Pancreas (tissue), 10 donors: Measurements from ENCODE around the gene NR2C2. TPM values are rescaled to one million over a fixed set of nuclear protein-coding genes. Genes with fewer than 3 reads are reported as not detected.

ENCODE experiments used
- ATAC-seq, 4 donors: fragments of 200-7000 bp; cut with Tn5 transposase; one replicate each; pipeline versions ENCODE4 v1.8.0 to v1.9.1; 2020; ENCODE audit warnings: mild to moderate bottlenecking in 4 of 4, moderate library complexity in 4 of 4
- DNase-seq, 6 donors: peaks; one replicate each; pipeline ENCODE4 v3.0.0-alpha.2; 2020
- FAIRE-seq: peaks from 2 replicates; lab custom pipeline; 2012; peaks lifted over from hg19 to GRCh38; lab: Jason Lieb, UNC
- H3K27ac ChIP-seq, 4 donors: fragments of 200-600 bp; sonication (generic); 1 replicate in 3 of 4; 2 replicates in 1 of 4; pipeline versions ENCODE4 v1.5.0 to v1.8.0; 2020
- H3K27me3 ChIP-seq, 4 donors: fragments of 200-600 bp; one replicate each; pipeline ENCODE4 v1.8.0; 2021
- H3K36me3 ChIP-seq, 3 donors: fragments of 200-600 bp; sonication (generic) in 1 of 3; one replicate each; pipeline versions ENCODE4 v1.5.0 to v1.8.0; 2020 to 2021
- H3K4me1 ChIP-seq, 3 donors: fragments of 200-600 bp; one replicate each; pipeline ENCODE4 v1.8.0; 2021
- H3K4me3 ChIP-seq, 4 donors: fragments of 200-600 bp; sonication (generic) in 2 of 4; one replicate each; pipeline versions ENCODE4 v1.5.0 to v1.8.0; 2020 to 2021
- H3K9me3 ChIP-seq, 4 donors: fragments of 200-600 bp; one replicate each; pipeline ENCODE4 v1.8.0; 2021
- WGBS, 2 donors: extraction: QIAGEN DNeasy Blood & Tissue Kit; methylation state at CpG; one replicate each; pipeline ENCODE4 v1.1.7; 2013; 5-methylcytosine and 5-hydroxymethylcytosine counted together
- intact Hi-C, 3 donors: fragments of 100-400 bp; cut with DNase I; formaldehyde crosslinking; loops; one replicate each; pipeline versions ENCODE4 v1.11.1 to v1.14.2; 2022
- polyA plus RNA-seq, 2 donors: library from polyadenylated mRNA; stranded (reverse); fragments of 200-250 nt; gene quantifications; one replicate each; pipeline ENCODE4 v1.2.3, GENCODE V29; 2013
- total RNA-seq, 6 donors: library from RNA; stranded (reverse); fragmentation: NEBNext Ultra II Directional in 4 of 6; extraction: Animal tissue kit (Norgen Biotek cat#: 25700) in 4 of 6; gene quantifications; one replicate each; pipeline versions ENCODE4 v1.2.1 to v1.2.4, GENCODE V29; 2021 to 2023
- TF ChIP-seq, protein P1 (sequence below), 4 donors: fragments of 200-600 bp; sonication (generic) in 3 of 4; IDR thresholded peaks; one replicate each; pipeline versions ENCODE4 v1.5.0 to v1.8.0; 2021; ENCODE audit warnings: antibody characterized with exemption in 4 of 4
- donor health status: healthy with polysubstance abuse.
- donor health status: DM: no; HTN: no; CAD: no; lungs with moderate emphysema.
- donor health status: DM: no; HTN: no; CAD: no.
- donor health status: control.
- donor health status: control.
- donor health status: Bipolar disorder and iron deficiency.
- donor health status: DM: yes; HTN: yes; CAD: no.
- donor health status: DM: no; HTN: no; CAD: no.
- donor health status: DM: no; HTN: no; CAD: no.
- donor health status: DM: yes; HTN: yes; CAD: no.

NR2C2 gene
- total and polyA plus RNA-seq, 8 donors: 5.4 to 25.1 (median 14.4) TPM

DNA sequence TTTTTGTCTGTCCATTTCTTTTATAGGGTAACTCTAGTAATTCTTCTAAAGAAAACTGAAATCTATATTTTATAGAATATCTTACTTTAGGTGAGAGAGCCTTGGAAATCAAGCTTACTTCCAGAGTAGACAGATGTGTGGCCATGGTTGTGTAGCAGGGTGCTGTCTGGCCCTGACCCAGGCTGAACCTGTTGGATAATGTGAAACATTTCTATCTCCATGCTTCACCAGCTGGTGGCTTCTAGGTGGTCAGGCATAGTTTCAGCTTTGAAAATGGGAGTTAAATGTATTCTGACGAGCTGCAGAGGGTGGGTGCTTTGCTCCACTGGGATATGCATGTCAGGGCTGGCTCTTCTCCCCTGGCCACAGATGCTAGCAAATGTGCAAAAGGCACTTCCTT, 20.8 kb upstream of the NR2C2 start:
- H3K27ac ChIP-seq: no peak overlapping the region
- no peak for DNase-seq
- 63 to 82% methylated on average over 1 of the region's 1 CpG for WGBS, 2 donors
- TF ChIP-seq, protein P1, sequence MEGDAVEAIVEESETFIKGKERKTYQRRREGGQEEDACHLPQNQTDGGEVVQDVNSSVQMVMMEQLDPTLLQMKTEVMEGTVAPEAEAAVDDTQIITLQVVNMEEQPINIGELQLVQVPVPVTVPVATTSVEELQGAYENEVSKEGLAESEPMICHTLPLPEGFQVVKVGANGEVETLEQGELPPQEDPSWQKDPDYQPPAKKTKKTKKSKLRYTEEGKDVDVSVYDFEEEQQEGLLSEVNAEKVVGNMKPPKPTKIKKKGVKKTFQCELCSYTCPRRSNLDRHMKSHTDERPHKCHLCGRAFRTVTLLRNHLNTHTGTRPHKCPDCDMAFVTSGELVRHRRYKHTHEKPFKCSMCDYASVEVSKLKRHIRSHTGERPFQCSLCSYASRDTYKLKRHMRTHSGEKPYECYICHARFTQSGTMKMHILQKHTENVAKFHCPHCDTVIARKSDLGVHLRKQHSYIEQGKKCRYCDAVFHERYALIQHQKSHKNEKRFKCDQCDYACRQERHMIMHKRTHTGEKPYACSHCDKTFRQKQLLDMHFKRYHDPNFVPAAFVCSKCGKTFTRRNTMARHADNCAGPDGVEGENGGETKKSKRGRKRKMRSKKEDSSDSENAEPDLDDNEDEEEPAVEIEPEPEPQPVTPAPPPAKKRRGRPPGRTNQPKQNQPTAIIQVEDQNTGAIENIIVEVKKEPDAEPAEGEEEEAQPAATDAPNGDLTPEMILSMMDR (IDR thresholded peaks at IDR 0.05): no peak
- H3K36me3 ChIP-seq: no peaks in the 10 kb centered on the region
- ATAC-seq: no peak
- no peak overlapping the region for H3K4me3 ChIP-seq
- FAIRE-seq: no peak
- no peaks in the 10 kb centered on the region for H3K9me3 ChIP-seq
- H3K27me3 ChIP-seq: no peaks in the 10 kb centered on the region
- no peaks in the 10 kb centered on the region for H3K4me1 ChIP-seq
- intact Hi-C loops: no loop called here

DNA sequence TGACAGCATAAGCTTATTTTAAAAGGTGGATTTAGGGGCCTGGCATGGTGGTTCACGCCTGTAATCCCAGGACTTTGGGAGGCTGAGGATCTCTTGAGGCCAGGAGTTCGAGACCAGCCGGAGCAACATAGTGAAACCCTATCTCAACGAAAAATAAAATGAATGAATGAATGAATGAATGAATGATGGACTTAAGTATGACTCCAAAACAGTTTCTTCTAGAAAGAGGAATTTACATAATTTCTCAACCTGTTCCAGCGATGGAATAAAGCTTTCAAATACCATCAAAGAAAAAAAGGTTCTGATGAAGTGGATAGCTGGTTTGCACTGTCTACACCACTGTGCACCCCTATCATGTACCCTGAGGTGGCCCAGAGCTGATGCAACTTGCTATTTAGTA, 20.1 kb upstream of the NR2C2 start:
- intact Hi-C loops: no loop called here
- Histone ChIP-seq H3K36me3 (no peaks in the 10 kb centered on the region), H3K9me3 (no peaks in the 10 kb centered on the region), H3K4me1 (no peaks in the 10 kb centered on the region), H3K27me3 (no peaks in the 10 kb centered on the region), H3K4me3 (no peak overlapping the region), H3K27ac (no peak overlapping the region)
- TF ChIP-seq, protein P1 (IDR thresholded peaks at IDR 0.05): no peak
- ATAC-seq: no peak
- no peak for FAIRE-seq
- 84 to 86% methylated on average over 5 of the region's 5 CpGs for WGBS, 2 donors
- DNase-seq: no peak

DNA sequence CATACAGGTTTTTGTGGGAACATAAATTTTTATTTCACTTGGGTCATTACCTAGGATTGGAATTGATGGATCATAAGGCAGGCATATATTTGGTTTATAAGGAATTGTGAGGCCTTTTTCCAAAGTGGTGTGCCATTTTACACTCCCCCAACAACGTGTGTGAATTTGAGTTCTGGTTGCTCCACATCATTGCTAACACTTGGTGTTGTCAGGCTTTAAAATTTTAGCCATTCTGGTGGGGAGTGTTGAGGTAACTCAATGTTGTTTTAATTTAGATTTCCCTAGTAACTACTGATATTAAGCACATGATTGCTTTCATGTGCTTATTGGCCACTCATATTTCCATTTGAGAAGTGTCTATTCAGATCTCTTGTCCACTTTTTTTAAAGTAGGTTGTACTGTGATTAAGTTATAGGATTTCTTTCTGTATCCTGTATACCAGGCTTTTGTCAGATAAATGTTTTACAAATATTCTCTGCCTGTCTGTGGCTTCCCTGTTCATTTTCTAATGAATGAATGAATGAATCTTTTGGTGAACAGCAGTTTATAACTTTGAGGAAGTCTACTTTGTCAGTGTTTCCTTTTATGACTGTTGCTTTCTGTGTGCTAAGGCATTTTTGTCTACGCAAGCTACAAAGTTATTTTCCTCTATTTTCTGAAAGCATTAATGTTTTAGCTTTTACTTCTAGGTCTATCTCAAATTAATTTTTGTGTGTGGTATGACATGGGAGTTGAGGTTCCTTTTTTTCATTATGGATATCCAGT, 17.9 kb upstream of the NR2C2 start:
- Histone ChIP-seq H3K9me3 (no peaks in the 10 kb centered on the region), H3K4me3 (no peak overlapping the region), H3K27me3 (no peaks in the 10 kb centered on the region), H3K36me3 (no peaks in the 10 kb centered on the region), H3K27ac (no peak overlapping the region), H3K4me1 (no peaks in the 10 kb centered on the region)
- TF ChIP-seq, protein P1 (IDR thresholded peaks at IDR 0.05): no peak
- ATAC-seq: no peak
- no peak for FAIRE-seq
- intact Hi-C loops: no loop called here
- 65 to 69% methylated on average over 2 of the region's 2 CpGs for WGBS, 2 donors
- no peak for DNase-seq

DNA sequence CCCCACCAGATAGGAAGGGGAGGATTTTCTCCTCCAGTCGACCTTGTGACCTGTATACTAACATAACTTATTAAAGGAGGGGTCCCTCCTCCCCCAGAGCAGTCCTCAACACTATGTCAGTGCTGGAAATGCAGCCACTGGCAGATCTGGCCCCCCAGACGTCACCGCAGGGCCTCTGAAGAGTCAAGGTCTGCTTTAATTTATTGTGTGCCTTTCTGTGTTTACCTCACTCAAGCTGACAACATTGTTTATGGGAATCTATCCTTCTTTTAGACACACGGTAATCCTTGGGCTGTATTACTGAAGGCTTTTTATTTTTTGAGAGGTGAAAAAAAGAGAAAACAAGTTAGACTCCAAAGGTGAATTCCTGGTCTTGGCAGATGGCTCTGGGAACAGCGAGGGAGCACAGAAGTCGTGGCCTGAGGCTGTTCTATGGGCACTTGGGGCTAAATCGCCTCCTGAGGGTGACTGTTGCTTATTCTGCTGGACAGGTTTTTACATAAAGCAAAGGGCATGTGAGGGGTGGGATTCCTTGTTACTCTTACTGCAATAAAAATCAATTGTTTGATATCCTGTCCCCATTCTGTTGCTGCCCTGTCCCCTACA, 13.5 kb upstream of the NR2C2 start:
- TF ChIP-seq, protein P1 (IDR thresholded peaks at IDR 0.05): no peak
- no peak for DNase-seq
- H3K9me3 ChIP-seq: no peaks in the 10 kb centered on the region
- no peak overlapping the region for H3K27ac ChIP-seq
- no peak for FAIRE-seq
- no peak overlapping the region for H3K4me3 ChIP-seq
- intact Hi-C loops: no loop called here
- 58 to 61% methylated on average over 7 of the region's 7 CpGs for WGBS, 2 donors
- no peaks in the 10 kb centered on the region for H3K27me3 ChIP-seq
- H3K4me1 ChIP-seq: no peaks in the 10 kb centered on the region
- ATAC-seq: no peak
- H3K36me3 ChIP-seq: no peaks in the 10 kb centered on the region
